Choroid plexus epithelial cell (primary cell): ENCODE measurements around the gene HTR3B.
"Not testable (repeated sequence)": the region's sequence is repeated elsewhere in the genome, so short reads cannot be mapped to it uniquely, and the experiment has no call there.

ENCODE experiments used
- DNase-seq: peaks from one replicate; pipeline ENCODE4 v3.0.0-alpha.2; 2010; ENCODE audit warnings: low read depth
- H3K4me3 ChIP-seq: 2 replicates; pipeline ENCODE4 v1.5.1; 2011; ENCODE audit warnings: low read depth, mild to moderate bottlenecking, control low read depth, low read length, moderate library complexity
- CTCF ChIP-seq: conservative IDR thresholded peaks from 2 replicates; pipeline ENCODE4 v1.5.1; 2011; ENCODE audit warnings: low read depth, mild to moderate bottlenecking, control low read depth, inconsistent platforms, low read length, moderate library complexity

The HTR3B gene

GRCh38 chr11:113926273-113927197 is 21.9 kb downstream of the HTR3B start:
- TF ChIP-seq CTCF: no peak
- DNase-seq: peak; percentile 15
- H3K4me3 ChIP-seq: no peak overlapping the region

GRCh38 chr11:113928311-113928710 is 23.7 kb downstream of the HTR3B start:
- TF ChIP-seq CTCF: no peak
- no peak overlapping the region for H3K4me3 ChIP-seq
- no peak for DNase-seq

DNA sequence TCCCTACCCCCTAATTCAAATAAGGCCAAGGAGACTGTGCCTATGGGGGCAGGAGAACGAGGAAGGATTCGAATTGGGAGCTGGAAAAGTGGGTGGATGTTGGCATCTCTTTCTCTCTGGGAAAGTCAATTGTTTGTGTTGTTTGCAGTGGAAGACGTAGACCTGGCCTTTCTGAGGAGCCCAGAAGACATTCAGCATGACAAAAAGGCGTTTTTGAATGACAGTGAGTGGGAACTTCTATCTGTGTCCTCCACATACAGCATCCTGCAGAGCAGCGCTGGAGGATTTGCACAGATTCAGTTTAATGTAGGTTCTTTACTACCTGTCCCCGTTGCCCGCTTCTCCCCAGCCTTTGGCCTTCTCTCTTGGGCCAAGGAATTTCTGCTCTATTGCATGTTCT is 28.2 kb downstream of the HTR3B start:
- H3K4me3 ChIP-seq: no peak overlapping the region
- no peak for TF ChIP-seq CTCF
- no peak for DNase-seq

GRCh38 chr11:113934193-113934592 is 29.6 kb downstream of the HTR3B start:
- not testable (repeated sequence) for H3K4me3 ChIP-seq, DNase-seq

GRCh38 chr11:113934761-113935160 is 30.2 kb downstream of the HTR3B start:
- no peak for DNase-seq
- H3K4me3 ChIP-seq: no peak overlapping the region
- TF ChIP-seq CTCF: no peak

DNA sequence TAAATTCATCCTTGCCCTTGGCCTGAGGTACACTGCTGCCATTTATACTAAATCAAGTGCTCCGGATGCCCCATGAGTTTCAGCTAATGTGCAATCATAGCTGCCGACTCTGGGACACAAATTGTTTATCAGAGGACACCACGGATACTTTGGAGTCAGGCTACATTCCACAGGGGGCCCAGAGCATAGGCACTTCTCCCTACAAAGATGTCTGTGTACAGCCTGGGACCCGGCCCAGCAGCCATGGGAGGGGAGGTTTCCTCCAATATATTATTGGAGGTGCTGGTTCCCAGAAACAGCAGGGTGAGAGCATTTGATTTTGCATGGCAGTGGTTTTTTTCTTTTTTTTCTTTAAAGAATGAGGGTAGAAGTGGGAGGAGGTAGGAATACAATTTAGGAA is 31.3 kb downstream of the HTR3B start:
- no peak for TF ChIP-seq CTCF

GRCh38 chr11:113937918-113938317 is 33.3 kb downstream of the HTR3B start:
- no peak for TF ChIP-seq CTCF
- DNase-seq: no peak
- no peak overlapping the region for H3K4me3 ChIP-seq

More for the DNA sequence above, 31.3 kb downstream of the HTR3B start:
- no peak overlapping the region for H3K4me3 ChIP-seq
- no peak for DNase-seq
